BJ (cell line): ENCODE measurements around the gene UGT3A2. TPM values are rescaled to one million over a fixed set of nuclear protein-coding genes. Genes with fewer than 3 reads are reported as not detected.
"Not testable (repeated sequence)": the region's sequence is repeated elsewhere in the genome, so short reads cannot be mapped to it uniquely, and the experiment has no call there.

Source experiments
- CTCF ChIA-PET: fragments of 350-600 bp; formaldehyde crosslinking; extraction: SDS; loops from one replicate; lab custom pipeline; 2021; ENCODE audit warnings: antibody characterized with exemption, inconsistent platforms; lab: Yijun Ruan, JAX
- POLR2A ChIA-PET: fragments of 300-600 bp; sonication (Branson Sonifier 250); formaldehyde crosslinking; extraction: SDS; loops from one replicate; lab custom pipeline; 2021; ENCODE audit warnings: antibody characterized with exemption; lab: Charles Lee
- DNase-seq: peaks from one replicate; pipeline ENCODE4 v3.0.0-alpha.2; 2011; ENCODE audit warnings: low read depth
- H3K27me3 ChIP-seq: 2 replicates; pipeline ENCODE4 v1.6.0; 2011; ENCODE audit warnings: low read length; ENCODE audit not compliant: control insufficient read depth, insufficient read depth
- H3K36me3 ChIP-seq: 2 replicates; pipeline ENCODE4 v1.5.1; 2011; ENCODE audit warnings: low read length; ENCODE audit not compliant: control insufficient read depth, insufficient read depth
- H3K4me3 ChIP-seq: 2 replicates; pipeline ENCODE4 v1.5.1; 2011; ENCODE audit warnings: low read depth, mild to moderate bottlenecking, control low read depth, low read length
- polyA plus RNA-seq: library from polyadenylated mRNA; depleted of rRNA; stranded (reverse); fragments of >200 nt; gene quantifications from 2 replicates; pipeline ENCODE4 v1.2.3, GENCODE V29; 2011
- TF ChIP-seq, protein P1 (sequence below): IDR thresholded peaks from 2 replicates; pipeline ENCODE4 v1.5.1; 2011; ENCODE audit warnings: low read depth, mild to moderate bottlenecking, control low read depth, inconsistent platforms, low read length, moderate library complexity; ENCODE audit not compliant: insufficient read depth

Gene UGT3A2
- polyA plus RNA-seq, 1 experiment: not detected

DNA sequence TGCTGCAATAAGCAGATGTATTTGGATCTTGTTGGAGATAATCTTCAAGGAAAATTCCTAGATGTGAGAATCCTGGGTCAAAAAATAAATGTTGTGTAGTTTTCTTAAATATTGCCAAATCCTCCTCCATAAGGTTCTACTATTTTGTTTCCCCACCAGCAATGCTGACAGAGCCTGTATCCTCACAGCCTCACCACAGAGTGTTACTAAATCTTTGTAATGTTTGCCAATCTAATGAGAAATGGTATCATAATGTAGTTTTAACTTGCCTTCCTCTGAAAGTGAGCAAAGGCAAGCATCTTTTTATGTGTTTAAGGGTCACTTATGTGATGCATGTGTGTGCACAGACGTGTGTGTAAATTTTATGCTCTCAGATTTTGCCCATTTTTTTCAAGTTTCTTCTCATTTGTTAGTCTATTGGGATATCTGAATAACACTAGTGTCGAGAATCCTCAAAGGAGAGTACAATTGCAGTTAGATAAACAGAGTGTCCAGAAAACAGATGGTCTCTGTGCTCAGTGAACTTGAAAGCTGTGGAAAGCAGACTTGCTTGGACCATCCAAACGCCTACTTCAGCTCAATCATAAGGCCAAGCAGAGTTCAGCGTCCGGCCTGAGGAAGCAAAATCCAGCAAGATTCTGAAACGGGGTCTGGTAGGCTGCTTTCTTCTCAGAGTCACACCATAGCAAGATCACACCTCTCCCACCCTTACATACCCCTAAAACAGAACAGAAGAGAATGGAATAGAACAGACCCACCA lies 39.8 kb downstream of the UGT3A2 start:
- ChIA-PET CTCF (no interaction called here), POLR2A (no interaction called here)
- no peak for DNase-seq
- TF ChIP-seq, protein P1, sequence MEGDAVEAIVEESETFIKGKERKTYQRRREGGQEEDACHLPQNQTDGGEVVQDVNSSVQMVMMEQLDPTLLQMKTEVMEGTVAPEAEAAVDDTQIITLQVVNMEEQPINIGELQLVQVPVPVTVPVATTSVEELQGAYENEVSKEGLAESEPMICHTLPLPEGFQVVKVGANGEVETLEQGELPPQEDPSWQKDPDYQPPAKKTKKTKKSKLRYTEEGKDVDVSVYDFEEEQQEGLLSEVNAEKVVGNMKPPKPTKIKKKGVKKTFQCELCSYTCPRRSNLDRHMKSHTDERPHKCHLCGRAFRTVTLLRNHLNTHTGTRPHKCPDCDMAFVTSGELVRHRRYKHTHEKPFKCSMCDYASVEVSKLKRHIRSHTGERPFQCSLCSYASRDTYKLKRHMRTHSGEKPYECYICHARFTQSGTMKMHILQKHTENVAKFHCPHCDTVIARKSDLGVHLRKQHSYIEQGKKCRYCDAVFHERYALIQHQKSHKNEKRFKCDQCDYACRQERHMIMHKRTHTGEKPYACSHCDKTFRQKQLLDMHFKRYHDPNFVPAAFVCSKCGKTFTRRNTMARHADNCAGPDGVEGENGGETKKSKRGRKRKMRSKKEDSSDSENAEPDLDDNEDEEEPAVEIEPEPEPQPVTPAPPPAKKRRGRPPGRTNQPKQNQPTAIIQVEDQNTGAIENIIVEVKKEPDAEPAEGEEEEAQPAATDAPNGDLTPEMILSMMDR: no peak
- Histone ChIP-seq H3K27me3 (0 out of 2 replicates have a peak, but pooled peaks cover 1% of the 10 kb centered on the region), H3K36me3 (no peaks in the 10 kb centered on the region), H3K4me3 (no peak overlapping the region)

DNA sequence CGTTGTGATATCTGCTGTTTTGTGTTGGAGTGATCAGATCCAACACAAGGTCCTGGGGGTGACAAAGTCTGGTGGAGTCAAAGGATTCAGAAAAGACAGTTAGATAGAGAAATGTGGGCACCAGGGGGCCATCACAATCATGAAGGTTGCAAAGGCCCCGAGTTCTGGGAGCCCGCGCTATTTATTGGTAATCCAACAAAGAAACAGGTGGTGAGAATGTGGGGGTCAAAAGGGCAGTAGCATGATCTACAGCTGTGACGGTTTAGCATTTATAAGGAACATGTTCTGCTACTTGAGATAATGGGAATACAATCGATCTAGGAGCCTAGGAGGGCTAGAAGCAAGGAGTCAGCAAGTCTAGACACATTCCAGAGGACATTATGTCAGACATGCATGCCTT lies 44.4 kb downstream of the UGT3A2 start:
- POLR2A ChIA-PET, H3K4me3 ChIP-seq, H3K36me3 ChIP-seq, CTCF ChIA-PET, DNase-seq, H3K27me3 ChIP-seq: not testable (repeated sequence)

DNA sequence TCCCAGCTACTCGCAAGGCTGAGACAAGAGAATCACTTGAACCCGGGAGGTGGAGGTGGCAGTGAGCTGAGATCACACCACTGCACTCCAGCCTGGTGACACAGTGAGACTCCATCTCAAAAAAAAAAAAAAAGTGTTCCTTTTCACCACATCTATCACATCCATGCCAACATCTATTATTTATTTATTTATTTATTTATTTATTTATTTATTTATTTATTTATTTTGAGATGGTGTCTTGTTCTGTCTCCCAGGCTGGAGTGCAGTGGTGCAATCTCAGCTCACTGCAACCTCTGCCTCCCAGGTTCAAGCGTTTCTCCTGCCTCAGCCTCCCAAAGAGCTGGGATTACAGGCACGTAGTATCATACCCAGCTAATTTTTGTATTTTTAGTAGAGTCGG lies 47.1 kb downstream of the UGT3A2 start:
- H3K27me3 ChIP-seq, H3K4me3 ChIP-seq, H3K36me3 ChIP-seq, POLR2A ChIA-PET, CTCF ChIA-PET, DNase-seq: not testable (repeated sequence)

DNA sequence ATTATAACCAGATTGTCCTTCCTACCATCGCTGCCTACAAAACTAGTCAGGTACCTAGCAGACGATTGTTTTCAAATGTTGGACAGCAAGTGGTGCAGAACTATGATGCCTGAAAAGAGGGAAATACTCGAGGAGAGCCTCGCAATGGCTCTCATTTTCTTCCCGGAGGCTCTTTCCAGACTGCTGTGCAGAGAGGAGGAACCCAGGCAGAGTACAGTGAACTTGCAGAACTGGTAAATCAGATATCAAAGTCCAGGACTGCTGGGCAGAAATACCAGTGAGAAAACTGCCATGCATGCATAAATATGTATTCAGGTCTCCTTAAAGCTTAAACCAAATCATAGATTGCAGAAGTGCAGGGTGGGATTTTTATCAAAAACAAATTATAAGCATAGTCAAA lies 49.1 kb downstream of the UGT3A2 start:
- TF ChIP-seq, protein P1: no peak
- no peaks in the 10 kb centered on the region for H3K36me3 ChIP-seq
- ChIA-PET CTCF (no interaction called here), POLR2A (no interaction called here)
- no peaks in the 10 kb centered on the region for H3K27me3 ChIP-seq
- DNase-seq: no peak
- H3K4me3 ChIP-seq: no peak overlapping the region

DNA sequence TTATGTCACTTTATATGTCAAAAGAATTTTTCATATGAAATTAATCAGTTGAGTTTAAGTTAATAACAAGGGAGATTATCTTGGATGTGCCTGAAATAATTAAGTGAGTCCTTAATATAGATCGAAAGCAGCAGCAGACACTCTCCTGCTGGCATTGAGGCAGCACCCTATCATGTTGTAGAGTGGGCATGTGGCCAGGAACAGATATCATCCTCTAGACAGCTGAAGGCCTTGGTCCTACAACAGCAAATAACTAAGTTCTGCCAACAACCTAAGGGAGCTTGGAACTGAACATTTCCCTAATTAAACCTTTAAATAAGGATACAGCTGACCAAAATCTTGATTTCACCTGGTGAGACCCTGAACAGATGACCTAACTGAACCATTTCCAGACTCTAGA lies 49.7 kb downstream of the UGT3A2 start:
- no peak for DNase-seq
- Histone ChIP-seq H3K36me3 (no peaks in the 10 kb centered on the region), H3K27me3 (no peaks in the 10 kb centered on the region), H3K4me3 (no peak overlapping the region)
- ChIA-PET CTCF (no interaction called here), POLR2A (no interaction called here)
- TF ChIP-seq, protein P1: no peak

DNA sequence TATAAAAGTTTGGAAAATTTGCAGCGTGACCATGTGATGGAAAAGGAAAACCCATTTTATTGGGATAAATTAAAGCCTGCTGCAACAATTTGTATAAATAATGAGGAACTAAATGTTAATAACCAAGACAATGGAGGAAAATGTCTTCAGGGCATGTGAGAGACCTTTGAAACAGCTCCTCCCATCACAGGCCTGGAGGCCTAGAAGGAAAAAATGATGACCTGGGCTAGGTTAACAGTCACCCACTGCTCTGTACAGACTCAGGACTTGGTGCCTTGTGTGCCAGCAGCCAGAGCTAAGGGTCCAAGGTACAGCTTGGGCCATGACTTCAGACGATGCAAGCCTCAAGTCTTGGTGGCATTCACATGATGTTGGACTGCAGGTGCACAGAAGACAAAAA lies 53.5 kb downstream of the UGT3A2 start:
- TF ChIP-seq, protein P1: no peak
- DNase-seq: no peak
- H3K4me3 ChIP-seq: no peak overlapping the region
- H3K27me3 ChIP-seq: no peaks in the 10 kb centered on the region
- no peaks in the 10 kb centered on the region for H3K36me3 ChIP-seq
- POLR2A ChIA-PET: no interaction called here
- CTCF ChIA-PET: interaction anchor here (1.6 kb wide), 1 partner anchor 11 kb away, joined by 3 read pairs; no protein-coding TSS in a partner anchor
